ENCODE measurements around the gene CYTL1.

CYTL1 gene

GRCh38 chr4:5055411-5055810, 36.2 kb upstream of the CYTL1 start:
- no peak for DNase-seq (ENCODE audit: low read depth in 1 of 2, low spot score in 1 of 2)
- Histone ChIP-seq H3K4me3 (replicated peaks; ENCODE audit: insufficient read depth, low read length) (no peak overlapping the region), H3K27me3 (ENCODE audit: insufficient read depth, poor library complexity, severe bottlenecking) (peaks cover 25% of the 10 kb centered on the region), H3K27ac (replicated peaks) (no peak overlapping the region)
- TF ChIP-seq REST (IDR thresholded peaks at IDR 0.05; ENCODE audit: insufficient replicate concordance, low read depth) (no peak), CTCF (IDR thresholded peaks at IDR 0.05; ENCODE audit: insufficient read depth, low read length) (no peak), SPI1 (IDR thresholded peaks at IDR 0.05; ENCODE audit: borderline replicate concordance, low read depth) (no peak), GABPA (IDR thresholded peaks at IDR 0.05; ENCODE audit: low read depth) (no peak), POLR2AphosphoS5 (IDR thresholded peaks at IDR 0.05; ENCODE audit: low read depth) (no peak)

GRCh38 chr4:5054532-5054931, 35.3 kb upstream of the CYTL1 start:
- no peak for TF ChIP-seq REST (IDR thresholded peaks at IDR 0.05; ENCODE audit: insufficient replicate concordance, low read depth)
- TF ChIP-seq POLR2AphosphoS5 (IDR thresholded peaks at IDR 0.05; ENCODE audit: low read depth), result no peak
- no peak for TF ChIP-seq GABPA (IDR thresholded peaks at IDR 0.05; ENCODE audit: low read depth)
- no peak for TF ChIP-seq SPI1 (IDR thresholded peaks at IDR 0.05; ENCODE audit: borderline replicate concordance, low read depth)
- no peak for TF ChIP-seq CTCF (IDR thresholded peaks at IDR 0.05; ENCODE audit: insufficient read depth, low read length)
- Histone ChIP-seq H3K27ac (replicated peaks) (no peak overlapping the region), H3K4me3 (replicated peaks; ENCODE audit: insufficient read depth, low read length) (no peak overlapping the region), H3K27me3 (ENCODE audit: insufficient read depth, poor library complexity, severe bottlenecking) (peaks cover 25% of the 10 kb centered on the region)
- DNase-seq (ENCODE audit: low read depth in 1 of 2, low spot score in 1 of 2), result no peak

GRCh38 chr4:5052726-5053425, 33.6 kb upstream of the CYTL1 start:
- no peak overlapping the region for H3K4me3 ChIP-seq (replicated peaks; ENCODE audit: insufficient read depth, low read length)
- no peak overlapping the region for H3K27ac ChIP-seq (replicated peaks)
- TF ChIP-seq REST (IDR thresholded peaks at IDR 0.05; ENCODE audit: insufficient replicate concordance, low read depth), result no peak
- TF ChIP-seq POLR2AphosphoS5 (IDR thresholded peaks at IDR 0.05; ENCODE audit: low read depth), result no peak
- TF ChIP-seq GABPA (IDR thresholded peaks at IDR 0.05; ENCODE audit: low read depth), result no peak
- no peak for TF ChIP-seq SPI1 (IDR thresholded peaks at IDR 0.05; ENCODE audit: borderline replicate concordance, low read depth)
- no peak for TF ChIP-seq CTCF (IDR thresholded peaks at IDR 0.05; ENCODE audit: insufficient read depth, low read length)
- DNase-seq (ENCODE audit: low read depth in 1 of 2, low spot score in 1 of 2), result no peak
- H3K27me3 ChIP-seq (ENCODE audit: insufficient read depth, poor library complexity, severe bottlenecking), result peaks cover 25% of the 10 kb centered on the region

Measured in HL-60 (cell line).